OCI-LY7 (cell line): ENCODE data around the gene COX14.

Experiments used
- EZH2phosphoT487 ChIP-seq: fragments of 200-600 bp; sonication (generic); IDR thresholded peaks from 2 replicates; pipeline ENCODE4 v1.6.1; 2018; ENCODE audit warnings: low read depth, borderline replicate concordance, mild to moderate bottlenecking, mixed run types, antibody characterized with exemption, low read length, moderate library complexity, mixed read lengths
- TF ChIP-seq, protein P1 (sequence below): fragments of 200-600 bp; sonication (generic); conservative IDR thresholded peaks from 2 replicates; pipeline ENCODE4 v1.5.1; 2014; ENCODE audit warnings: mild to moderate bottlenecking, antibody characterized with exemption, low read length, moderate library complexity, mixed read lengths

GRCh38 chr12:50089730-50090129 lies 22.3 kb upstream of the COX14 start:
- TF ChIP-seq, protein P1, sequence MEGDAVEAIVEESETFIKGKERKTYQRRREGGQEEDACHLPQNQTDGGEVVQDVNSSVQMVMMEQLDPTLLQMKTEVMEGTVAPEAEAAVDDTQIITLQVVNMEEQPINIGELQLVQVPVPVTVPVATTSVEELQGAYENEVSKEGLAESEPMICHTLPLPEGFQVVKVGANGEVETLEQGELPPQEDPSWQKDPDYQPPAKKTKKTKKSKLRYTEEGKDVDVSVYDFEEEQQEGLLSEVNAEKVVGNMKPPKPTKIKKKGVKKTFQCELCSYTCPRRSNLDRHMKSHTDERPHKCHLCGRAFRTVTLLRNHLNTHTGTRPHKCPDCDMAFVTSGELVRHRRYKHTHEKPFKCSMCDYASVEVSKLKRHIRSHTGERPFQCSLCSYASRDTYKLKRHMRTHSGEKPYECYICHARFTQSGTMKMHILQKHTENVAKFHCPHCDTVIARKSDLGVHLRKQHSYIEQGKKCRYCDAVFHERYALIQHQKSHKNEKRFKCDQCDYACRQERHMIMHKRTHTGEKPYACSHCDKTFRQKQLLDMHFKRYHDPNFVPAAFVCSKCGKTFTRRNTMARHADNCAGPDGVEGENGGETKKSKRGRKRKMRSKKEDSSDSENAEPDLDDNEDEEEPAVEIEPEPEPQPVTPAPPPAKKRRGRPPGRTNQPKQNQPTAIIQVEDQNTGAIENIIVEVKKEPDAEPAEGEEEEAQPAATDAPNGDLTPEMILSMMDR: no peak
- TF ChIP-seq EZH2phosphoT487: no peak
